Measurements from ENCODE around the gene DOLK. TPM values are rescaled to one million over a fixed set of nuclear protein-coding genes. Genes with fewer than 3 reads are reported as not detected.

The DOLK gene
- total and polyA plus RNA-seq, 4 donors: 9.5 to 15.3 (median 11.7) TPM

DNA sequence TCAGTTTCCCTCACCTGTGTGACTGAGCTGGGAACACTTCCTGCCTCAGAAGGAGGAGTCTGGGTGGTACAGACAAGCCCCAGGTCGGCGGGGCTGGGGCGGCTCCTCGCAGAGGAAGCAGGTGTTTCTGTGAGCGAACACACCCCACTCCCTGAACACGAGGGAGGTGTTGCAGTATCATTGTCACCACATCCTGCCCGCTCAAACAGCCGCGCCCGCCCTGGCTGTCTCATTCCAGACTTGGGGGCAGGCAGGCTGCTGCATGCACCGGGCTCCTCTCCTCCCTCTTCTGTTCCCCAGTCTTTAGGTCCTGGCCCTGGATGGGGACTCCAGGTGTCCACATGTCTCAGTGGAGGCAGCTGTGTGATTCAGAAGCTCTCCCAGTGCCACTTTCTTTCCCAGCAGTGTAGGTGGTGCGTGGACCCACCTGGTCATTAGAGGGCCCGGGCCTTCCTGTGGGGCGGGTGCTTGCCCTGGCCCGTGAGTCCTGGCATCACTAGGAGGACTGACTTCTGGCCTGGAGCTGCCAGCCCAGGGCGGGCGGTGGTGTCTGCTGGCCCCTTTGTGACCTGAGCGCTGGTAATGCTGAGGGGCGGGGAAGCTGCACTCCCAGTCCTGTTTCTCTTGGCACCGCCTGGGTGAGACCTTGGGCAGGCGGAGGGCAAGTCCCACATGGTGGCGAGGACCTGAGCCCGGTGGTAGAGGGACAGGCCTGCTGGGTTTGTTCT is 44.9 kb downstream of the DOLK start:
- TF ChIP-seq FOXA1 (IDR thresholded peaks at IDR 0.05): no peak
- no peak for TF ChIP-seq TAF1 (conservative IDR thresholded peaks at IDR 0.05)
- TF ChIP-seq, protein P1, sequence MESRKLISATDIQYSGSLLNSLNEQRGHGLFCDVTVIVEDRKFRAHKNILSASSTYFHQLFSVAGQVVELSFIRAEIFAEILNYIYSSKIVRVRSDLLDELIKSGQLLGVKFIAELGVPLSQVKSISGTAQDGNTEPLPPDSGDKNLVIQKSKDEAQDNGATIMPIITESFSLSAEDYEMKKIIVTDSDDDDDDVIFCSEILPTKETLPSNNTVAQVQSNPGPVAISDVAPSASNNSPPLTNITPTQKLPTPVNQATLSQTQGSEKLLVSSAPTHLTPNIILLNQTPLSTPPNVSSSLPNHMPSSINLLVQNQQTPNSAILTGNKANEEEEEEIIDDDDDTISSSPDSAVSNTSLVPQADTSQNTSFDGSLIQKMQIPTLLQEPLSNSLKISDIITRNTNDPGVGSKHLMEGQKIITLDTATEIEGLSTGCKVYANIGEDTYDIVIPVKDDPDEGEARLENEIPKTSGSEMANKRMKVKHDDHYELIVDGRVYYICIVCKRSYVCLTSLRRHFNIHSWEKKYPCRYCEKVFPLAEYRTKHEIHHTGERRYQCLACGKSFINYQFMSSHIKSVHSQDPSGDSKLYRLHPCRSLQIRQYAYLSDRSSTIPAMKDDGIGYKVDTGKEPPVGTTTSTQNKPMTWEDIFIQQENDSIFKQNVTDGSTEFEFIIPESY (IDR thresholded peaks at IDR 0.05): no peak
- TF ChIP-seq, protein P2, sequence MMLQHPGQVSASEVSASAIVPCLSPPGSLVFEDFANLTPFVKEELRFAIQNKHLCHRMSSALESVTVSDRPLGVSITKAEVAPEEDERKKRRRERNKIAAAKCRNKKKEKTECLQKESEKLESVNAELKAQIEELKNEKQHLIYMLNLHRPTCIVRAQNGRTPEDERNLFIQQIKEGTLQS (IDR thresholded peaks at IDR 0.05): no peak
- TF ChIP-seq GABPA (IDR thresholded peaks at IDR 0.05 in 1 of 2, conservative IDR thresholded peaks at IDR 0.05 in 1 of 2): no peak
- no peak for TF ChIP-seq EGR1 (IDR thresholded peaks at IDR 0.05; ENCODE audit: low read depth in 2 of 2)
- TF ChIP-seq NR2F2 (IDR thresholded peaks at IDR 0.05): no peak
- TF ChIP-seq, protein P3, sequence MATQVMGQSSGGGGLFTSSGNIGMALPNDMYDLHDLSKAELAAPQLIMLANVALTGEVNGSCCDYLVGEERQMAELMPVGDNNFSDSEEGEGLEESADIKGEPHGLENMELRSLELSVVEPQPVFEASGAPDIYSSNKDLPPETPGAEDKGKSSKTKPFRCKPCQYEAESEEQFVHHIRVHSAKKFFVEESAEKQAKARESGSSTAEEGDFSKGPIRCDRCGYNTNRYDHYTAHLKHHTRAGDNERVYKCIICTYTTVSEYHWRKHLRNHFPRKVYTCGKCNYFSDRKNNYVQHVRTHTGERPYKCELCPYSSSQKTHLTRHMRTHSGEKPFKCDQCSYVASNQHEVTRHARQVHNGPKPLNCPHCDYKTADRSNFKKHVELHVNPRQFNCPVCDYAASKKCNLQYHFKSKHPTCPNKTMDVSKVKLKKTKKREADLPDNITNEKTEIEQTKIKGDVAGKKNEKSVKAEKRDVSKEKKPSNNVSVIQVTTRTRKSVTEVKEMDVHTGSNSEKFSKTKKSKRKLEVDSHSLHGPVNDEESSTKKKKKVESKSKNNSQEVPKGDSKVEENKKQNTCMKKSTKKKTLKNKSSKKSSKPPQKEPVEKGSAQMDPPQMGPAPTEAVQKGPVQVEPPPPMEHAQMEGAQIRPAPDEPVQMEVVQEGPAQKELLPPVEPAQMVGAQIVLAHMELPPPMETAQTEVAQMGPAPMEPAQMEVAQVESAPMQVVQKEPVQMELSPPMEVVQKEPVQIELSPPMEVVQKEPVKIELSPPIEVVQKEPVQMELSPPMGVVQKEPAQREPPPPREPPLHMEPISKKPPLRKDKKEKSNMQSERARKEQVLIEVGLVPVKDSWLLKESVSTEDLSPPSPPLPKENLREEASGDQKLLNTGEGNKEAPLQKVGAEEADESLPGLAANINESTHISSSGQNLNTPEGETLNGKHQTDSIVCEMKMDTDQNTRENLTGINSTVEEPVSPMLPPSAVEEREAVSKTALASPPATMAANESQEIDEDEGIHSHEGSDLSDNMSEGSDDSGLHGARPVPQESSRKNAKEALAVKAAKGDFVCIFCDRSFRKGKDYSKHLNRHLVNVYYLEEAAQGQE (IDR thresholded peaks at IDR 0.05): no peak
- no peak for TF ChIP-seq YY1 (IDR thresholded peaks at IDR 0.05)
- TF ChIP-seq JUND (IDR thresholded peaks at IDR 0.05): no peak
- no peak for TF ChIP-seq HNF4G (IDR thresholded peaks at IDR 0.05)
- TF ChIP-seq, protein P4, sequence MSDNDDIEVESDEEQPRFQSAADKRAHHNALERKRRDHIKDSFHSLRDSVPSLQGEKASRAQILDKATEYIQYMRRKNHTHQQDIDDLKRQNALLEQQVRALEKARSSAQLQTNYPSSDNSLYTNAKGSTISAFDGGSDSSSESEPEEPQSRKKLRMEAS (IDR thresholded peaks at IDR 0.05): no peak
- TF ChIP-seq SP1 (IDR thresholded peaks at IDR 0.05): no peak
- no peak for TF ChIP-seq RAD21 (IDR thresholded peaks at IDR 0.05)
- TF ChIP-seq, protein P5, sequence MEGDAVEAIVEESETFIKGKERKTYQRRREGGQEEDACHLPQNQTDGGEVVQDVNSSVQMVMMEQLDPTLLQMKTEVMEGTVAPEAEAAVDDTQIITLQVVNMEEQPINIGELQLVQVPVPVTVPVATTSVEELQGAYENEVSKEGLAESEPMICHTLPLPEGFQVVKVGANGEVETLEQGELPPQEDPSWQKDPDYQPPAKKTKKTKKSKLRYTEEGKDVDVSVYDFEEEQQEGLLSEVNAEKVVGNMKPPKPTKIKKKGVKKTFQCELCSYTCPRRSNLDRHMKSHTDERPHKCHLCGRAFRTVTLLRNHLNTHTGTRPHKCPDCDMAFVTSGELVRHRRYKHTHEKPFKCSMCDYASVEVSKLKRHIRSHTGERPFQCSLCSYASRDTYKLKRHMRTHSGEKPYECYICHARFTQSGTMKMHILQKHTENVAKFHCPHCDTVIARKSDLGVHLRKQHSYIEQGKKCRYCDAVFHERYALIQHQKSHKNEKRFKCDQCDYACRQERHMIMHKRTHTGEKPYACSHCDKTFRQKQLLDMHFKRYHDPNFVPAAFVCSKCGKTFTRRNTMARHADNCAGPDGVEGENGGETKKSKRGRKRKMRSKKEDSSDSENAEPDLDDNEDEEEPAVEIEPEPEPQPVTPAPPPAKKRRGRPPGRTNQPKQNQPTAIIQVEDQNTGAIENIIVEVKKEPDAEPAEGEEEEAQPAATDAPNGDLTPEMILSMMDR (IDR thresholded peaks at IDR 0.05; ENCODE audit: low read depth, low read length, missing input control): no peak
- TF ChIP-seq FOXA2 (IDR thresholded peaks at IDR 0.05): no peak
- TF ChIP-seq RXRA (IDR thresholded peaks at IDR 0.05): no peak
- Histone ChIP-seq H3K4me1 (ENCODE audit: control insufficient read depth in 4 of 4, insufficient read depth in 4 of 4, low read length in 3 of 4) (peaks cover 0 to 21% (median 9%) of the 10 kb centered on the region in 4 donors), H3K36me3 (ENCODE audit: control insufficient read depth in 4 of 4, insufficient read depth in 3 of 4, low read depth in 1 of 4, low read length in 3 of 4) (peaks cover 4 to 14% (median 10%) of the 10 kb centered on the region in 4 donors), H3K4me3 (ENCODE audit: low read depth in 1 of 3, low read length in 3 of 3) (no peak overlapping the region), H3K9ac (ENCODE audit: low read depth in 1 of 2, low read length in 2 of 2) (no peak overlapping the region), H3K9me3 (ENCODE audit: control insufficient read depth in 4 of 4, low read length in 3 of 4) (no peaks in the 10 kb centered on the region), H3K27ac (ENCODE audit: low read depth in 1 of 2, low read length in 2 of 2) (peak overlapping the region; percentile 34 to 43), H3K27me3 (ENCODE audit: control insufficient read depth in 4 of 4, insufficient read depth in 4 of 4, low read length in 3 of 4) (no peaks in the 10 kb centered on the region)
- DNase-seq (ENCODE audit: low spot score): no peak
- 59% methylated on average over 23 of the region's 23 CpGs for WGBS
